HL-60 (cell line): ENCODE data around the gene EMC6.

Source experiments
- DNase-seq, 2 experiments: peaks; one replicate each; pipeline ENCODE4 v3.0.0-alpha.2; 2010 to 2020; ENCODE audit warnings: low read depth in 1 of 2, low spot score in 1 of 2
- H3K27ac ChIP-seq: fragments of 250-450 bp; sonication (Bioruptor Pico); replicated peaks from 2 replicates; pipeline ENCODE4 v1.5.1; 2020; ENCODE audit warnings: mild to moderate bottlenecking, moderate library complexity
- H3K27me3 ChIP-seq: fragments of 250-450 bp; sonication (Bioruptor Pico); 2 replicates; pipeline ENCODE4 v1.5.1; 2021; ENCODE audit warnings: mild to moderate bottlenecking, moderate library complexity; ENCODE audit not compliant: insufficient read depth, poor library complexity, severe bottlenecking
- H3K4me3 ChIP-seq: replicated peaks from 2 replicates; pipeline ENCODE4 v1.5.1; 2011; ENCODE audit warnings: mild to moderate bottlenecking, control low read depth, low read length; ENCODE audit not compliant: insufficient read depth
- CTCF ChIP-seq: IDR thresholded peaks from one replicate; pipeline ENCODE4 v1.5.1; 2011; ENCODE audit warnings: low read length, control low read depth, inconsistent platforms; ENCODE audit not compliant: insufficient read depth
- GABPA ChIP-seq: IDR thresholded peaks from 2 replicates; pipeline ENCODE4 v1.6.1; 2012; ENCODE audit warnings: low read depth
- POLR2AphosphoS5 ChIP-seq: IDR thresholded peaks from 2 replicates; pipeline ENCODE4 v1.6.1; 2012; ENCODE audit warnings: low read depth
- REST ChIP-seq: IDR thresholded peaks from 2 replicates; pipeline ENCODE4 v1.6.1; 2012; ENCODE audit warnings: low read depth; ENCODE audit not compliant: insufficient replicate concordance
- SPI1 ChIP-seq: IDR thresholded peaks from 2 replicates; pipeline ENCODE4 v1.6.1; 2012; ENCODE audit warnings: low read depth, mild to moderate bottlenecking, borderline replicate concordance

The EMC6 gene

GRCh38 chr17:3663102-3664011, 5.3 kb upstream of the EMC6 start:
- no peak for DNase-seq
- TF ChIP-seq CTCF, result no peak
- no peak for TF ChIP-seq POLR2AphosphoS5
- no peak for TF ChIP-seq GABPA
- TF ChIP-seq REST, result no peak
- no peak for TF ChIP-seq SPI1
- Histone ChIP-seq H3K4me3 (no peak overlapping the region), H3K27ac (no peak overlapping the region), H3K27me3 (no peaks in the 10 kb centered on the region)

GRCh38 chr17:3665834-3666233, 2.8 kb upstream of the EMC6 start:
- Histone ChIP-seq H3K27me3 (no peaks in the 10 kb centered on the region), H3K4me3 (no peak overlapping the region), H3K27ac (no peak overlapping the region)
- TF ChIP-seq GABPA (no peak), SPI1 (no peak), REST (no peak), POLR2AphosphoS5 (no peak), CTCF (no peak)
- DNase-seq, result no peak

GRCh38 chr17:3666516-3666915, 2.1 kb upstream of the EMC6 start:
- Histone ChIP-seq H3K27me3 (no peaks in the 10 kb centered on the region), H3K27ac (no peak overlapping the region), H3K4me3 (no peak overlapping the region)
- no peak for DNase-seq
- TF ChIP-seq SPI1 (no peak), CTCF (no peak), POLR2AphosphoS5 (no peak), REST (no peak), GABPA (no peak)
